Pancreas (tissue), 10 donors: Measurements from ENCODE around the gene ZNF263. TPM values are rescaled to one million over a fixed set of nuclear protein-coding genes. Genes with fewer than 3 reads are reported as not detected.

ENCODE experiments used
- ATAC-seq, 4 donors: fragments of 200-7000 bp; cut with Tn5 transposase; one replicate each; pipeline versions ENCODE4 v1.8.0 to v1.9.1; 2020; ENCODE audit warnings: mild to moderate bottlenecking in 4 of 4, moderate library complexity in 4 of 4
- DNase-seq, 6 donors: peaks; one replicate each; pipeline ENCODE4 v3.0.0-alpha.2; 2020
- FAIRE-seq: peaks from 2 replicates; lab custom pipeline; 2012; peaks lifted over from hg19 to GRCh38; lab: Jason Lieb, UNC
- H3K27ac ChIP-seq, 4 donors: fragments of 200-600 bp; sonication (generic); 1 replicate in 3 of 4; 2 replicates in 1 of 4; pipeline versions ENCODE4 v1.5.0 to v1.8.0; 2020
- H3K27me3 ChIP-seq, 4 donors: fragments of 200-600 bp; one replicate each; pipeline ENCODE4 v1.8.0; 2021
- H3K36me3 ChIP-seq, 3 donors: fragments of 200-600 bp; sonication (generic) in 1 of 3; one replicate each; pipeline versions ENCODE4 v1.5.0 to v1.8.0; 2020 to 2021
- H3K4me1 ChIP-seq, 3 donors: fragments of 200-600 bp; one replicate each; pipeline ENCODE4 v1.8.0; 2021
- H3K4me3 ChIP-seq, 4 donors: fragments of 200-600 bp; sonication (generic) in 2 of 4; one replicate each; pipeline versions ENCODE4 v1.5.0 to v1.8.0; 2020 to 2021
- H3K9me3 ChIP-seq, 4 donors: fragments of 200-600 bp; one replicate each; pipeline ENCODE4 v1.8.0; 2021
- whole genome bisulfite sequencing, 2 donors: extraction: QIAGEN DNeasy Blood & Tissue Kit; methylation state at CpG; one replicate each; pipeline ENCODE4 v1.1.7; 2013; 5-methylcytosine and 5-hydroxymethylcytosine counted together
- intact Hi-C, 3 donors: fragments of 100-400 bp; cut with DNase I; formaldehyde crosslinking; loops; one replicate each; pipeline versions ENCODE4 v1.11.1 to v1.14.2; 2022
- polyA plus RNA-seq, 2 donors: library from polyadenylated mRNA; stranded (reverse); fragments of 200-250 nt; gene quantifications; one replicate each; pipeline ENCODE4 v1.2.3, GENCODE V29; 2013
- total RNA-seq, 6 donors: library from RNA; stranded (reverse); fragmentation: NEBNext Ultra II Directional in 4 of 6; extraction: Animal tissue kit (Norgen Biotek cat#: 25700) in 4 of 6; gene quantifications; one replicate each; pipeline versions ENCODE4 v1.2.1 to v1.2.4, GENCODE V29; 2021 to 2023
- TF ChIP-seq, protein P1 (sequence below), 4 donors: fragments of 200-600 bp; sonication (generic) in 3 of 4; IDR thresholded peaks; one replicate each; pipeline versions ENCODE4 v1.5.0 to v1.8.0; 2021; ENCODE audit warnings: antibody characterized with exemption in 4 of 4
- donor health status: healthy with polysubstance abuse.
- donor health status: DM: no; HTN: no; CAD: no; lungs with moderate emphysema.
- donor health status: DM: no; HTN: no; CAD: no.
- donor health status: control.
- donor health status: control.
- donor health status: Bipolar disorder and iron deficiency.
- donor health status: DM: yes; HTN: yes; CAD: no.
- donor health status: DM: no; HTN: no; CAD: no.
- donor health status: DM: no; HTN: no; CAD: no.
- donor health status: DM: yes; HTN: yes; CAD: no.

The ZNF263 gene
- total RNA-seq = 10 to 100 TPM in 4 of 6 donors, 1 to 10 TPM in 2; 9.2 to 15.4 (median 10.9) TPM
- 10 to 100 TPM; 10.6 to 20.8 TPM for polyA plus RNA-seq

DNA sequence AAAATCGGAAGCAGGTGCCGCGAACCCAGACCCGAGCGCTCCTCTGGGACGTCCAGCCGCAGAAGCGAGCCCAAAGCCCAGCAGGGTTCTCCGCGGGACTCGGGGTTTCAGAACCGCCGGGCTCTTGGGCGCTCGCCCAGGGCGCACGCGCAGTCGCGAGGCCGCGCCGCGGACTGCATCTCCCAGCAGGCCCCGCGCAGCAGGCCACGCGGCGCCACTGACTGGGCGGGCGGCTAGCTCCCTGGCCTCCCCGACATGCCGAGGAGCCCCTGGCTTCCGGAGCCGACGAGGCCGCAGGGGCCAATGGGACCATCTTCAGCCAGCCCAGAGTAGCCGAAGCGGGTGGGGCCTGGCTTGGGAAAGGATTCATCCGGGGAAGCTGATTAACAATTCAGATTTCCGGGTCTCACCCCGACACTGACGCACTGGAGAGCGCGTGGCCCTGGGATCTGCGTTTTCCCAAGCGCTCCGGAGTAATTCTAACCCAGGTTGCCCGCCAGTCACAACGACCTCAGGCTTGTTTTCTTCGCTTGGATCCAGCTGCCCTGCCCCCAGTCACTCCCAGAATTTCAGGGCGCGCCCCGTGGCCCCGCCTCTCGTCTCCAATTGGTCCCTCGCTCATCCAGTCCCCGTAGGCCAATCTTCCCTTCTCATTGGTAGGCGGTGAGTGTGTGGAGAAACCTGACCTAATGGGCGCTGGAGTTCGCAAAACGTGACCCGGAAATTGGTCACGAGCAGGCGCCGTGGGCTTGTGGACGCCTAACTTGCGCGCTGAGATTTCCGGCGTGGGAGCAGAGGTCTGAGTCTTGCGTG is at the start of gene ZNF263:
TSS of gene ZNF263 (plus strand) at position 762 of the 813 bp plus-strand sequence. CDS start 328 bp downstream, outside the sequence.
- H3K27me3 ChIP-seq = no peaks in the 10 kb centered on the region
- peak within 1 kb of the TSS; percentile 98 to 100 (median 98) for H3K27ac ChIP-seq
- H3K4me1 ChIP-seq = peaks cover 0 to 19% (median 9%) of the 10 kb centered on the region in 3 donors
- H3K9me3 ChIP-seq = no peaks in the 10 kb centered on the region
- TF ChIP-seq, protein P1, sequence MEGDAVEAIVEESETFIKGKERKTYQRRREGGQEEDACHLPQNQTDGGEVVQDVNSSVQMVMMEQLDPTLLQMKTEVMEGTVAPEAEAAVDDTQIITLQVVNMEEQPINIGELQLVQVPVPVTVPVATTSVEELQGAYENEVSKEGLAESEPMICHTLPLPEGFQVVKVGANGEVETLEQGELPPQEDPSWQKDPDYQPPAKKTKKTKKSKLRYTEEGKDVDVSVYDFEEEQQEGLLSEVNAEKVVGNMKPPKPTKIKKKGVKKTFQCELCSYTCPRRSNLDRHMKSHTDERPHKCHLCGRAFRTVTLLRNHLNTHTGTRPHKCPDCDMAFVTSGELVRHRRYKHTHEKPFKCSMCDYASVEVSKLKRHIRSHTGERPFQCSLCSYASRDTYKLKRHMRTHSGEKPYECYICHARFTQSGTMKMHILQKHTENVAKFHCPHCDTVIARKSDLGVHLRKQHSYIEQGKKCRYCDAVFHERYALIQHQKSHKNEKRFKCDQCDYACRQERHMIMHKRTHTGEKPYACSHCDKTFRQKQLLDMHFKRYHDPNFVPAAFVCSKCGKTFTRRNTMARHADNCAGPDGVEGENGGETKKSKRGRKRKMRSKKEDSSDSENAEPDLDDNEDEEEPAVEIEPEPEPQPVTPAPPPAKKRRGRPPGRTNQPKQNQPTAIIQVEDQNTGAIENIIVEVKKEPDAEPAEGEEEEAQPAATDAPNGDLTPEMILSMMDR (IDR thresholded peaks at IDR 0.05) = no peak
- DNase-seq = peak; percentile 92 to 97 (median 96)
- WGBS, 2 donors = 0% methylated on average over 67 to 72 of the region's 72 CpGs
- intact Hi-C loops = no loop called here
- peak; percentile 93 to 98 (median 94) for ATAC-seq
- peak within 1 kb of the TSS; percentile 76 to 97 (median 88) for H3K4me3 ChIP-seq
- H3K36me3 ChIP-seq = peaks cover 0 to 10% (median 0%) of the 10 kb centered on the region in 3 donors
- peak; percentile 92 for FAIRE-seq

- Histone ChIP-seq H3K27me3 (no peaks in the 10 kb centered on the region), H3K4me1 (peaks cover 0 to 8% (median 0%) of the 10 kb centered on the region in 3 donors), H3K36me3 (peaks cover 0 to 26% (median 10%) of the 10 kb centered on the region in 3 donors), H3K9me3 (no peaks in the 10 kb centered on the region), H3K4me3 (peak overlapping the region; percentile 68 to 93 (median 86)), H3K27ac (peak overlapping the region; percentile 50 to 92 (median 83))
- WGBS, 2 donors = 2% methylated on average over 18 of the region's 18 CpGs
- ATAC-seq (no peak), DNase-seq (peak in 1 of 6 donors; percentile 18), FAIRE-seq (no peak)
- TF ChIP-seq, protein P1 (IDR thresholded peaks at IDR 0.05) = no peak
- intact Hi-C loops = no loop called here
Measured at GRCh38 chr16:3234543-3234856, 48.8 kb upstream of the ZNF263 start.

- DNase-seq (peak; percentile 93 to 98 (median 96)), ATAC-seq (peak; percentile 98 to 100 (median 100)), FAIRE-seq (no peak)
- peaks cover 0 to 25% (median 10%) of the 10 kb centered on the region in 3 donors for H3K36me3 ChIP-seq
- no peaks in the 10 kb centered on the region for H3K9me3 ChIP-seq
- intact Hi-C loops = no loop called here
- peak within 1 kb of the TSS; percentile 50 to 92 (median 83) for H3K27ac ChIP-seq
- peaks cover 0 to 8% (median 0%) of the 10 kb centered on the region in 3 donors for H3K4me1 ChIP-seq
- TF ChIP-seq, protein P1 (IDR thresholded peaks at IDR 0.05) = no peak
- peak within 1 kb of the TSS; percentile 68 to 93 (median 86) for H3K4me3 ChIP-seq
- no peaks in the 10 kb centered on the region for H3K27me3 ChIP-seq
- WGBS, 2 donors = 1% methylated on average over 45 to 54 of the region's 59 CpGs
Measured at GRCh38 chr16:3234857-3235561, 48.3 kb upstream of the ZNF263 start, which contains the start of gene ZNF200. Gene ZNF200 (minus strand): TSS chr16:3235158. CDS start chr16:3233755, 1,403 bp downstream.

DNA sequence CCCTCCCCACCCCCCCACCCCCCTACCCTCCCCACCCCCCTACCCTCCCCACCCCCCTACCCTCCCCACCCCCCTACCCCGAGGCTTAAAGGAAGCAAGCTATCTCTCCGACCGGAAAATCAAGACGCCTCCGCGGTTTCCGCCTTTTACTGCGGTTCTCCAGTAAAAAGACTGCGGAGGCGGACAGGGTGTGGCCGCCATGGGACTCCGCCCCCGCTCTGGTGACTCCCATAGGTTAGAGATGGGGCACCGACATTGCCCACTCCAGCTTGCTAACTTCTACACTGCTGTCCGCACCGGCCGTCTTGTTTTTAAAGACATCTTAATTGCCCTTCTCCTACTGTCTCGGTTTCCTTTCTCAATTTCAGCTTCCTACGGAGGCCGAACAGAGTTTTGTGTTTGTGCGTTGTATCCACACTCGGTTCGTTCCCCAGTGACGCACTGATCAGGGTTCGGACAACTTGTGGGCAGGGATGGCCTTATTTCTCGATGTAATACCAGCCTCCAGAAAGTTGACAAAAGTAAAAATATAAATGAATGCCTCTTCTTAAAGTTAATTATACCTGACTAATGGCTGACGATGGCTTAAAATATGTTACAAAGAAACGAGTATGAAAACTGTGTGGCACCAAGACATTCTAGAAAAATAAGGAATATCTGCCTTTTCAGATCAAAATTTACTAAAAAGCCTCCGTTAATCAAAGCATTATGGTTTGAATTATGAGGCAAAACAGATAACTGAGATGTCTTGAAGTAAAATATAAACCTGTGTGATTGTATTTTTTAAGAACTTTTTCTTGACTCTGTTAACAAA is 47.2 kb upstream of the ZNF263 start:
- peaks cover 0 to 8% (median 0%) of the 10 kb centered on the region in 3 donors for H3K4me1 ChIP-seq
- no peak overlapping the region for H3K4me3 ChIP-seq
- H3K27me3 ChIP-seq = no peaks in the 10 kb centered on the region
- TF ChIP-seq, protein P1 (IDR thresholded peaks at IDR 0.05) = no peak
- 84 to 85% methylated on average over 29 of the region's 29 CpGs for WGBS, 2 donors
- no peaks in the 10 kb centered on the region for H3K9me3 ChIP-seq
- DNase-seq = peak in 4 of 6 donors; percentile 23 to 44 (median 32)
- H3K27ac ChIP-seq = no peak overlapping the region
- no peak for FAIRE-seq
- intact Hi-C loops = no loop called here
- H3K36me3 ChIP-seq = peaks cover 0 to 14% (median 10%) of the 10 kb centered on the region in 3 donors
- ATAC-seq = no peak
